ENCODE results near the gene CNNM4. TPM values are rescaled to one million over a fixed set of nuclear protein-coding genes. Genes with fewer than 3 reads are reported as not detected.

CNNM4 gene
- total and polyA plus RNA-seq, 4 donors: 0.82 to 2.3 (median 2.1) TPM

DNA sequence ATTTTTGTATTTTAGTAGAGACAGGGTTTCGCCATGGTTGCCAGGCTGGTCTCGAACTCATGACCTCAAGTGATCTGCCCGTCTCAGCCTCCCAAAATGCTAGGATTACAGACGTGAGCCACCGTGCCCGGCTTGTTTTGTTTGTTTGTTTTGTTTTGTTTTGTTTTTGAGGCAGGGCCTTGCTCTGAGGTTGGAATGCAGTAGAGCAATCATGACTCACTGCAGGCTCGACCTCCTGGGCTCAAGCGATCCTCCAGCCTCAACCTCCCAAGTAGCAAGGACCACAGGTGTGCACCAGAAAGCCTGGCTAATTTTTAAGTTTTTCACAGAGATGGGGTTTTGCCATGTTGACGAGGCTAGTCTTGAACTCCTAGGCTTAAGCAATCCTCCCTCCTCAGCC lies 8.9 kb upstream of the CNNM4 start:
- TF ChIP-seq RXRA (IDR thresholded peaks at IDR 0.05): no peak
- TF ChIP-seq, protein P1, sequence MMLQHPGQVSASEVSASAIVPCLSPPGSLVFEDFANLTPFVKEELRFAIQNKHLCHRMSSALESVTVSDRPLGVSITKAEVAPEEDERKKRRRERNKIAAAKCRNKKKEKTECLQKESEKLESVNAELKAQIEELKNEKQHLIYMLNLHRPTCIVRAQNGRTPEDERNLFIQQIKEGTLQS (IDR thresholded peaks at IDR 0.05): no peak
- TF ChIP-seq, protein P2, sequence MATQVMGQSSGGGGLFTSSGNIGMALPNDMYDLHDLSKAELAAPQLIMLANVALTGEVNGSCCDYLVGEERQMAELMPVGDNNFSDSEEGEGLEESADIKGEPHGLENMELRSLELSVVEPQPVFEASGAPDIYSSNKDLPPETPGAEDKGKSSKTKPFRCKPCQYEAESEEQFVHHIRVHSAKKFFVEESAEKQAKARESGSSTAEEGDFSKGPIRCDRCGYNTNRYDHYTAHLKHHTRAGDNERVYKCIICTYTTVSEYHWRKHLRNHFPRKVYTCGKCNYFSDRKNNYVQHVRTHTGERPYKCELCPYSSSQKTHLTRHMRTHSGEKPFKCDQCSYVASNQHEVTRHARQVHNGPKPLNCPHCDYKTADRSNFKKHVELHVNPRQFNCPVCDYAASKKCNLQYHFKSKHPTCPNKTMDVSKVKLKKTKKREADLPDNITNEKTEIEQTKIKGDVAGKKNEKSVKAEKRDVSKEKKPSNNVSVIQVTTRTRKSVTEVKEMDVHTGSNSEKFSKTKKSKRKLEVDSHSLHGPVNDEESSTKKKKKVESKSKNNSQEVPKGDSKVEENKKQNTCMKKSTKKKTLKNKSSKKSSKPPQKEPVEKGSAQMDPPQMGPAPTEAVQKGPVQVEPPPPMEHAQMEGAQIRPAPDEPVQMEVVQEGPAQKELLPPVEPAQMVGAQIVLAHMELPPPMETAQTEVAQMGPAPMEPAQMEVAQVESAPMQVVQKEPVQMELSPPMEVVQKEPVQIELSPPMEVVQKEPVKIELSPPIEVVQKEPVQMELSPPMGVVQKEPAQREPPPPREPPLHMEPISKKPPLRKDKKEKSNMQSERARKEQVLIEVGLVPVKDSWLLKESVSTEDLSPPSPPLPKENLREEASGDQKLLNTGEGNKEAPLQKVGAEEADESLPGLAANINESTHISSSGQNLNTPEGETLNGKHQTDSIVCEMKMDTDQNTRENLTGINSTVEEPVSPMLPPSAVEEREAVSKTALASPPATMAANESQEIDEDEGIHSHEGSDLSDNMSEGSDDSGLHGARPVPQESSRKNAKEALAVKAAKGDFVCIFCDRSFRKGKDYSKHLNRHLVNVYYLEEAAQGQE (IDR thresholded peaks at IDR 0.05): no peak
- TF ChIP-seq, protein P3, sequence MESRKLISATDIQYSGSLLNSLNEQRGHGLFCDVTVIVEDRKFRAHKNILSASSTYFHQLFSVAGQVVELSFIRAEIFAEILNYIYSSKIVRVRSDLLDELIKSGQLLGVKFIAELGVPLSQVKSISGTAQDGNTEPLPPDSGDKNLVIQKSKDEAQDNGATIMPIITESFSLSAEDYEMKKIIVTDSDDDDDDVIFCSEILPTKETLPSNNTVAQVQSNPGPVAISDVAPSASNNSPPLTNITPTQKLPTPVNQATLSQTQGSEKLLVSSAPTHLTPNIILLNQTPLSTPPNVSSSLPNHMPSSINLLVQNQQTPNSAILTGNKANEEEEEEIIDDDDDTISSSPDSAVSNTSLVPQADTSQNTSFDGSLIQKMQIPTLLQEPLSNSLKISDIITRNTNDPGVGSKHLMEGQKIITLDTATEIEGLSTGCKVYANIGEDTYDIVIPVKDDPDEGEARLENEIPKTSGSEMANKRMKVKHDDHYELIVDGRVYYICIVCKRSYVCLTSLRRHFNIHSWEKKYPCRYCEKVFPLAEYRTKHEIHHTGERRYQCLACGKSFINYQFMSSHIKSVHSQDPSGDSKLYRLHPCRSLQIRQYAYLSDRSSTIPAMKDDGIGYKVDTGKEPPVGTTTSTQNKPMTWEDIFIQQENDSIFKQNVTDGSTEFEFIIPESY (IDR thresholded peaks at IDR 0.05): no peak
- no peak for DNase-seq (ENCODE audit: low spot score)
- Histone ChIP-seq H3K27ac (ENCODE audit: low read depth in 1 of 2, low read length in 2 of 2) (no peak overlapping the region), H3K9me3 (ENCODE audit: control insufficient read depth in 4 of 4, low read length in 3 of 4) (no peaks in the 10 kb centered on the region), H3K27me3 (ENCODE audit: control insufficient read depth in 4 of 4, insufficient read depth in 4 of 4, low read length in 3 of 4) (no peaks in the 10 kb centered on the region), H3K4me1 (ENCODE audit: control insufficient read depth in 4 of 4, insufficient read depth in 4 of 4, low read length in 3 of 4) (no peaks in the 10 kb centered on the region), H3K9ac (ENCODE audit: low read depth in 1 of 2, low read length in 2 of 2) (no peak overlapping the region), H3K36me3 (ENCODE audit: control insufficient read depth in 4 of 4, insufficient read depth in 3 of 4, low read depth in 1 of 4, low read length in 3 of 4) (no peaks in the 10 kb centered on the region), H3K4me3 (ENCODE audit: low read depth in 1 of 3, low read length in 3 of 3) (no peak overlapping the region)
- 92% methylated on average over 9 of the region's 9 CpGs for WGBS

DNA sequence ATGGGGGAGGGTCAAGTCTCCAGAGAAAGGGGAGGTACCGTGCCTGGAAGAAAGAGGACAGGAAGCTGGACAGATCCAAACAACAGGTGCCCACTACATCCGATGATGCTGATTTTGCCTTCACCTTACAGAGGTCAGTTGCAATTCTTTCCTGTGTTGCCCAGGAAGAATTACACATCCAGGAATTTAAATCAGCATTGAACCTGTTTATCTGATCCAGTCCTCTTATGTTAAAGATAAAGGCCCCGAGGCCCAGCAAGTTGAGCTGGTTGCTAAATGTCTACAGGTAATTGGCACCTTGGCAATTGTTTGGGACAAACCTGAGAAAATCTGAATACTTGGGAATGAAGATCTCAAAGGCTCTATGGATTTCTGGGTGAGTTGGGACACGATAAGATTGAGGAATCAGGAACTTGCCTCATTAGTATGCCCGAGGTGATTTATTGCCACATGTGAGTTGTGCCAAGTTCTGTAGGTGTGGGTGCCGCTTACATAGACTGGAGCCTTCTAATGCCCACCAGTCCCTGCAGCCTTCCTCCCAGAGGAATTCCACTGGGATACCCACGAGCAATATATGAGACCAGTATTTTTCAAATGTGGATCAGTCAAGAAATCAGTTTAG lies 6.9 kb upstream of the CNNM4 start:
- Histone ChIP-seq H3K4me3 (ENCODE audit: low read depth in 1 of 3, low read length in 3 of 3) (no peak overlapping the region), H3K4me1 (ENCODE audit: control insufficient read depth in 4 of 4, insufficient read depth in 4 of 4, low read length in 3 of 4) (peaks cover 0 to 6% (median 5%) of the 10 kb centered on the region in 4 donors), H3K9me3 (ENCODE audit: control insufficient read depth in 4 of 4, low read length in 3 of 4) (no peaks in the 10 kb centered on the region), H3K27me3 (ENCODE audit: control insufficient read depth in 4 of 4, insufficient read depth in 4 of 4, low read length in 3 of 4) (no peaks in the 10 kb centered on the region), H3K27ac (ENCODE audit: low read depth in 1 of 2, low read length in 2 of 2) (no peak overlapping the region), H3K9ac (ENCODE audit: low read depth in 1 of 2, low read length in 2 of 2) (no peak overlapping the region), H3K36me3 (ENCODE audit: control insufficient read depth in 4 of 4, insufficient read depth in 3 of 4, low read depth in 1 of 4, low read length in 3 of 4) (no peaks in the 10 kb centered on the region)
- DNase-seq (ENCODE audit: low spot score): no peak
- TF ChIP-seq YY1 (IDR thresholded peaks at IDR 0.05): no peak
- TF ChIP-seq RXRA (IDR thresholded peaks at IDR 0.05): no peak
- WGBS: 75% methylated on average over 7 of the region's 7 CpGs

DNA sequence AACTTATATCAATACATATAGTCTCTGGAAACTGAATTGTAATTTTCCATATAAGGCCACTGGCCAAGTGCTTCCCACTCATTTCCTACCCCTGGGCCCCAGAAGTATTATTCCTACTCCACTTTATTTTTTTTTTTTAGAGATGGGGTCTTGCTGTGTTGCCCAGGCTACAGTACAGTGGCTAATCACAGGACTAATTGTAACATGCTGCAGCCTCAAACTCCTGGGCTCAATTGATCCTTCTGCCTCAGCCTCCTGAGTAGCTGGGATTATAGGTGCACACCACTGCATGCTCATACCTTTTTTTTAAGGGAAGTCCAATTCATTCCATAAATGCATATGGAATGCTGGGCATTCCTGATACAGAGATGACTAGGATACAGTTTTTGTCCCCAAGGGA lies 6.4 kb upstream of the CNNM4 start:
- H3K4me1 ChIP-seq (ENCODE audit: control insufficient read depth in 4 of 4, insufficient read depth in 4 of 4, low read length in 3 of 4): peaks cover 0 to 6% (median 5%) of the 10 kb centered on the region in 4 donors
- TF ChIP-seq YY1 (IDR thresholded peaks at IDR 0.05) (no peak), RXRA (IDR thresholded peaks at IDR 0.05) (no peak), FOXA2 (IDR thresholded peaks at IDR 0.05) (no peak), SP1 (IDR thresholded peaks at IDR 0.05) (no peak), JUND (IDR thresholded peaks at IDR 0.05) (no peak), EGR1 (IDR thresholded peaks at IDR 0.05; ENCODE audit: low read depth in 2 of 2) (no peak), HNF4A (conservative IDR thresholded peaks at IDR 0.05) (no peak), RAD21 (IDR thresholded peaks at IDR 0.05) (no peak), HNF4G (IDR thresholded peaks at IDR 0.05) (no peak), FOXA1 (IDR thresholded peaks at IDR 0.05) (no peak), NR2F2 (IDR thresholded peaks at IDR 0.05) (no peak)
- TF ChIP-seq, protein P4, sequence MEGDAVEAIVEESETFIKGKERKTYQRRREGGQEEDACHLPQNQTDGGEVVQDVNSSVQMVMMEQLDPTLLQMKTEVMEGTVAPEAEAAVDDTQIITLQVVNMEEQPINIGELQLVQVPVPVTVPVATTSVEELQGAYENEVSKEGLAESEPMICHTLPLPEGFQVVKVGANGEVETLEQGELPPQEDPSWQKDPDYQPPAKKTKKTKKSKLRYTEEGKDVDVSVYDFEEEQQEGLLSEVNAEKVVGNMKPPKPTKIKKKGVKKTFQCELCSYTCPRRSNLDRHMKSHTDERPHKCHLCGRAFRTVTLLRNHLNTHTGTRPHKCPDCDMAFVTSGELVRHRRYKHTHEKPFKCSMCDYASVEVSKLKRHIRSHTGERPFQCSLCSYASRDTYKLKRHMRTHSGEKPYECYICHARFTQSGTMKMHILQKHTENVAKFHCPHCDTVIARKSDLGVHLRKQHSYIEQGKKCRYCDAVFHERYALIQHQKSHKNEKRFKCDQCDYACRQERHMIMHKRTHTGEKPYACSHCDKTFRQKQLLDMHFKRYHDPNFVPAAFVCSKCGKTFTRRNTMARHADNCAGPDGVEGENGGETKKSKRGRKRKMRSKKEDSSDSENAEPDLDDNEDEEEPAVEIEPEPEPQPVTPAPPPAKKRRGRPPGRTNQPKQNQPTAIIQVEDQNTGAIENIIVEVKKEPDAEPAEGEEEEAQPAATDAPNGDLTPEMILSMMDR (IDR thresholded peaks at IDR 0.05; ENCODE audit: low read depth, low read length, missing input control): no peak
- TF ChIP-seq, protein P1 (IDR thresholded peaks at IDR 0.05): no peak
- TF ChIP-seq, protein P2 (IDR thresholded peaks at IDR 0.05): no peak
- no peak for DNase-seq (ENCODE audit: low spot score)
- no peak overlapping the region for H3K4me3 ChIP-seq (ENCODE audit: low read depth in 1 of 3, low read length in 3 of 3)
- no peak overlapping the region for H3K9ac ChIP-seq (ENCODE audit: low read depth in 1 of 2, low read length in 2 of 2)
- H3K36me3 ChIP-seq (ENCODE audit: control insufficient read depth in 4 of 4, insufficient read depth in 3 of 4, low read depth in 1 of 4, low read length in 3 of 4): no peaks in the 10 kb centered on the region
- no peak overlapping the region for H3K27ac ChIP-seq (ENCODE audit: low read depth in 1 of 2, low read length in 2 of 2)
- no peaks in the 10 kb centered on the region for H3K27me3 ChIP-seq (ENCODE audit: control insufficient read depth in 4 of 4, insufficient read depth in 4 of 4, low read length in 3 of 4)
- no peaks in the 10 kb centered on the region for H3K9me3 ChIP-seq (ENCODE audit: control insufficient read depth in 4 of 4, low read length in 3 of 4)
